Activated T-helper 2 cell treated with anti-CD3 and anti-CD28 coated beads, Interferon-gamma antibody, Interleukin-2, Interleukin-4, amounts not matched to agents 10 μg/mL and 5 μg/mL and 100 μg/mL, durations not matched to agents 14 hours and 24 hours and 36 hours (primary cell): Measurements from ENCODE around the gene SH3RF2. TPM values are rescaled to one million over a fixed set of nuclear protein-coding genes. Genes with fewer than 3 reads are reported as not detected.
"Not testable (repeated sequence)": the region's sequence is repeated elsewhere in the genome, so short reads cannot be mapped to it uniquely, and the experiment has no call there.

Source experiments
- DNase-seq: peaks from one replicate; pipeline ENCODE4 v3.0.0; 2021; ENCODE audit warnings: low spot score
- H3K27ac Mint-ChIP-seq: one replicate; pipeline ENCODE4 v1.8.0; 2021; ENCODE audit warnings: mixed read lengths
- H3K27me3 Mint-ChIP-seq: one replicate; pipeline ENCODE4 v1.8.0; 2021; ENCODE audit warnings: low read depth, mixed read lengths
- H3K36me3 Mint-ChIP-seq: one replicate; pipeline ENCODE4 v1.8.0; 2021; ENCODE audit warnings: low read depth, mixed read lengths
- H3K4me1 Mint-ChIP-seq: one replicate; pipeline ENCODE4 v1.8.0; 2021; ENCODE audit warnings: low read depth, mixed read lengths
- H3K4me3 Mint-ChIP-seq: one replicate; pipeline ENCODE4 v1.8.0; 2021; ENCODE audit warnings: low read depth, mild to moderate bottlenecking, moderate library complexity, mixed read lengths
- H3K9me3 Mint-ChIP-seq: one replicate; pipeline ENCODE4 v1.8.0; 2021; ENCODE audit warnings: mixed read lengths
- intact Hi-C: fragments of 100-400 bp; cut with micrococcal nuclease; formaldehyde crosslinking; loops from one replicate; pipeline ENCODE4 v1.15.1; 2023
- total RNA-seq: library from RNA; stranded (reverse); gene quantifications from 2 replicates; pipeline ENCODE4 v1.2.3, GENCODE V29; 2022

Gene SH3RF2
- total RNA-seq, 1 donor from 2014 or later: 0.57 TPM

GRCh38 chr5:146108870-146109269, 172.5 kb downstream of the SH3RF2 start:
- peaks cover 20% of the 10 kb centered on the region for H3K36me3 Mint-ChIP-seq
- DNase-seq, H3K4me3 Mint-ChIP-seq, intact Hi-C loops, H3K9me3 Mint-ChIP-seq, H3K27me3 Mint-ChIP-seq, H3K27ac Mint-ChIP-seq, H3K4me1 Mint-ChIP-seq: not testable (repeated sequence)

- no peak for DNase-seq
- intact Hi-C loops: no loop called here
- no peak overlapping the region for H3K4me3 Mint-ChIP-seq
- peaks cover 21% of the 10 kb centered on the region for H3K36me3 Mint-ChIP-seq
- H3K27me3 Mint-ChIP-seq: no peaks in the 10 kb centered on the region
- H3K4me1 Mint-ChIP-seq: no peaks in the 10 kb centered on the region
- no peaks in the 10 kb centered on the region for H3K9me3 Mint-ChIP-seq
- H3K27ac Mint-ChIP-seq: no peak overlapping the region
Observed at GRCh38 chr5:146109379-146109778, 173.0 kb downstream of the SH3RF2 start.

- Mint-ChIP-seq H3K9me3 (no peaks in the 10 kb centered on the region), H3K27me3 (no peaks in the 10 kb centered on the region), H3K27ac (no peak overlapping the region), H3K36me3 (peaks cover 22% of the 10 kb centered on the region), H3K4me3 (no peak overlapping the region), H3K4me1 (no peaks in the 10 kb centered on the region)
- DNase-seq: no peak
- intact Hi-C loops: no loop called here
Observed at GRCh38 chr5:146111409-146111808, 175.0 kb downstream of the SH3RF2 start.

GRCh38 chr5:146112476-146112875, 176.1 kb downstream of the SH3RF2 start:
- DNase-seq: no peak
- Mint-ChIP-seq H3K36me3 (peaks cover 31% of the 10 kb centered on the region), H3K4me1 (no peaks in the 10 kb centered on the region), H3K4me3 (no peak overlapping the region), H3K9me3 (no peaks in the 10 kb centered on the region), H3K27ac (no peak overlapping the region), H3K27me3 (no peaks in the 10 kb centered on the region)
- intact Hi-C loops: no loop called here

Other genes with a start within 250 kb of the SH3RF2 start
- gene PRELID2, start 101.2 kb upstream of the SH3RF2 start, total RNA-seq: 5.6 and 7.1 TPM in 2 replicates
- not detected in 2 replicates for gene GRXCR2, start 63.6 kb upstream of the SH3RF2 start, total RNA-seq
- gene PLAC8L1, start 169.0 kb downstream of the SH3RF2 start, total RNA-seq: 0.71 and 0.74 TPM in 2 replicates
- 135 and 138 TPM in 2 replicates for gene LARS1, start 246.1 kb downstream of the SH3RF2 start, total RNA-seq